ENCODE results near the gene ZRANB1. TPM values are rescaled to one million over a fixed set of nuclear protein-coding genes. Genes with fewer than 3 reads are reported as not detected.
A peak's percentile ranks its signal among the peaks of the same experiment; 100 is the strongest.

Gene ZRANB1
- total and polyA plus RNA-seq, 2 of the 13 experiments (the other 11 are each of a cell fraction or from before 2014, with no cell fraction given): 10.3 to 19.6 TPM

DNA sequence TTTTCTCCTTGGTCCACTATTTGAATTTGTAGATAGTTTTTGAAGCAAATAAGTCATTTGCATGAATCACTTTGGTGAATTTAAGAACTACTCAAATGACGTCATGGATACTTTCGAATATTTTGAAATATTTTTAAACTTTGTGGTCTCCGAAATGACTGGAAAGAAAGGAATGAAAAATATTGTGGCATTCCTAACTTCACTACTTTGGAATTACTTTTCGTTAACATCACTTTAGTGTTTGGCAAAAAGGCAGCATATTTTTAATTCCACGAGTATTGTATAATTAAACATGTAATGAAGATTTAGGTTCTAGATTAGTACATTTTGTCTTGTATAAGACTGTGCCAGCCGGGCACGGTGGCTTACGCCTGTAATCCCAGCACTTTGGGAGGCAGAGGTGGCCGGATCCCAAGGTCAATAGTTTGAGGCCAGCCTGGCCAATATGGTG lies 35.3 kb upstream of the ZRANB1 start:
- Histone ChIP-seq H3K4me1 (ENCODE audit: insufficient read depth, low read length) (peaks cover 62% of the 10 kb centered on the region), H3K79me2 (ENCODE audit: insufficient read depth, low read length) (no peaks in the 10 kb centered on the region), H3K4me2 (ENCODE audit: low read depth, low read length) (no peak overlapping the region), H2AFZ (ENCODE audit: low read length) (no peak overlapping the region), H3K9me3 (ENCODE audit: low read length) (no peaks in the 10 kb centered on the region), H3K4me3 (replicated peaks in 1 of 3; ENCODE audit: insufficient read depth in 1 of 3, low read depth in 2 of 3, low read length in 3 of 3) (no peak overlapping the region), H4K20me1 (ENCODE audit: insufficient read depth, low read length) (no peaks in the 10 kb centered on the region), H3K27me3 (ENCODE audit: control insufficient read depth in 1 of 2, insufficient read depth in 2 of 2, low read length in 2 of 2) (no peaks in the 10 kb centered on the region), H3K9ac (ENCODE audit: insufficient read depth, low read depth, low read length) (no peak overlapping the region), H3K36me3 (replicated peaks in 1 of 2; ENCODE audit: control insufficient read depth in 1 of 2, insufficient read depth in 2 of 2, low read length in 2 of 2) (no peaks in the 10 kb centered on the region), H3K27ac (ENCODE audit: extremely low read length, insufficient read depth, low read length) (no peak overlapping the region)
- ChIA-PET CTCF (ENCODE audit: low intra/inter-chr PET ratio, low total read pairs) (no interaction called here), POLR2A (no interaction called here)
- in situ Hi-C loops (cut with HindIII; ENCODE audit: extremely low pct_ligation_motif_present, low pct_unique_long_range_greater_than_20kb) (no loop called here), intact Hi-C loops (cut with micrococcal nuclease; ENCODE audit: unreplicated experiment) (no loop called here)
- TF ChIP-seq SMAD3 (CRISPR knock-in tag; IDR thresholded peaks at IDR 0.05) (no peak), HDAC2 (CRISPR knock-in tag; IDR thresholded peaks at IDR 0.05) (no peak), NKX3-1 (CRISPR knock-in tag; IDR thresholded peaks at IDR 0.05) (no peak), ARNT2 (CRISPR knock-in tag; IDR thresholded peaks at IDR 0.05; ENCODE audit: low read depth) (no peak), ZNF720 (CRISPR knock-in tag; IDR thresholded peaks at IDR 0.05) (no peak), SMARCE1 (IDR thresholded peaks at IDR 0.05; ENCODE audit: borderline replicate concordance) (no peak), RXRB (CRISPR knock-in tag; IDR thresholded peaks at IDR 0.05; ENCODE audit: borderline replicate concordance) (no peak), BCL6 (CRISPR knock-in tag; IDR thresholded peaks at IDR 0.05) (no peak), ZNF781 (CRISPR knock-in tag; IDR thresholded peaks at IDR 0.05; ENCODE audit: borderline replicate concordance, not compliant biosample characterization) (no peak), CHD2 (IDR thresholded peaks at IDR 0.05; ENCODE audit: low read depth, low read length) (no peak), CREB1 (IDR thresholded peaks at IDR 0.05) (peak; percentile 34; the same call in 1 of the 2 replicates), CREB1 (CRISPR knock-in tag; IDR thresholded peaks at IDR 0.05) (no peak), ZFAT (CRISPR knock-in tag; conservative IDR thresholded peaks at IDR 0.05) (no peak), NCOR1 (IDR thresholded peaks at IDR 0.05; ENCODE audit: borderline replicate concordance, low read length) (no peak), CBX1 (IDR thresholded peaks at IDR 0.05; ENCODE audit: low read depth) (no peak), ATF7 (IDR thresholded peaks at IDR 0.05) (peak; percentile 84), ATF7 (CRISPR knock-in tag; IDR thresholded peaks at IDR 0.05) (no peak)
- no TSS peak for BruUV-seq (replicated peaks)
- 78% methylated on average over 9 of the region's 9 CpGs for WGBS (ENCODE audit: low lambda C conversion rate)
- FAIRE-seq (no peak), DNase-seq (ENCODE audit: low spot score) (no peak), ATAC-seq (no peak)

Measured in HepG2 (cell line).